IMR-90 (cell line): Measurements from ENCODE around the gene SASH3.

Experiments used
- MAFK ChIP-seq: IDR thresholded peaks from 2 replicates; pipeline ENCODE4 v1.6.1; 2012; ENCODE audit warnings: low read depth, low read length, improper control_type of control experiment
- MAZ ChIP-seq: IDR thresholded peaks from 2 replicates; pipeline ENCODE4 v1.6.1; 2012; ENCODE audit warnings: low read depth, mild to moderate bottlenecking, low read length, improper control_type of control experiment, moderate library complexity, borderline replicate concordance
- POLR2A ChIP-seq: IDR thresholded peaks from 2 replicates; pipeline ENCODE4 v1.6.1; 2012; ENCODE audit warnings: mild to moderate bottlenecking, low read depth, low read length
- RAD21 ChIP-seq: IDR thresholded peaks from 2 replicates; pipeline ENCODE4 v1.6.1; 2012; ENCODE audit warnings: low read length, improper control_type of control experiment
- RFX5 ChIP-seq: IDR thresholded peaks from 2 replicates; pipeline ENCODE4 v1.8.0; 2012; ENCODE audit warnings: low read depth, mild to moderate bottlenecking, low read length, moderate library complexity
- SMC3 ChIP-seq: fragments of 150-350 bp; IDR thresholded peaks from 2 replicates; pipeline ENCODE4 v1.6.1; 2016; ENCODE audit warnings: low read depth, mild to moderate bottlenecking, antibody characterized with exemption, low read length, moderate library complexity
- TF ChIP-seq, protein P1 (sequence below): conservative IDR thresholded peaks from 2 replicates; pipeline ENCODE4 v1.5.1; 2012; ENCODE audit warnings: mild to moderate bottlenecking, low read depth, low read length, improper control_type of control experiment

- TF ChIP-seq, protein P1, sequence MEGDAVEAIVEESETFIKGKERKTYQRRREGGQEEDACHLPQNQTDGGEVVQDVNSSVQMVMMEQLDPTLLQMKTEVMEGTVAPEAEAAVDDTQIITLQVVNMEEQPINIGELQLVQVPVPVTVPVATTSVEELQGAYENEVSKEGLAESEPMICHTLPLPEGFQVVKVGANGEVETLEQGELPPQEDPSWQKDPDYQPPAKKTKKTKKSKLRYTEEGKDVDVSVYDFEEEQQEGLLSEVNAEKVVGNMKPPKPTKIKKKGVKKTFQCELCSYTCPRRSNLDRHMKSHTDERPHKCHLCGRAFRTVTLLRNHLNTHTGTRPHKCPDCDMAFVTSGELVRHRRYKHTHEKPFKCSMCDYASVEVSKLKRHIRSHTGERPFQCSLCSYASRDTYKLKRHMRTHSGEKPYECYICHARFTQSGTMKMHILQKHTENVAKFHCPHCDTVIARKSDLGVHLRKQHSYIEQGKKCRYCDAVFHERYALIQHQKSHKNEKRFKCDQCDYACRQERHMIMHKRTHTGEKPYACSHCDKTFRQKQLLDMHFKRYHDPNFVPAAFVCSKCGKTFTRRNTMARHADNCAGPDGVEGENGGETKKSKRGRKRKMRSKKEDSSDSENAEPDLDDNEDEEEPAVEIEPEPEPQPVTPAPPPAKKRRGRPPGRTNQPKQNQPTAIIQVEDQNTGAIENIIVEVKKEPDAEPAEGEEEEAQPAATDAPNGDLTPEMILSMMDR, result no peak
- no peak for TF ChIP-seq MAFK
- no peak for TF ChIP-seq POLR2A
- no peak for TF ChIP-seq RFX5
- no peak for TF ChIP-seq RAD21
- TF ChIP-seq SMC3, result no peak
- TF ChIP-seq MAZ, result no peak
These were observed 32.2 kb upstream of the SASH3 start for GRCh38 chrX:129747533-129747932.
